Measurements from ENCODE around the gene GPLD1.

Gene GPLD1

GRCh38 chr6:24455061-24455460 is 34.3 kb downstream of the GPLD1 start:
- DNase-seq (ENCODE audit: low read depth in 2 of 2) = no peak

GRCh38 chr6:24454452-24454851 is 34.9 kb downstream of the GPLD1 start:
- no peak for DNase-seq (ENCODE audit: low read depth in 2 of 2)

- no peak for DNase-seq (ENCODE audit: low read depth in 2 of 2)
Observed at GRCh38 chr6:24453921-24454320, 35.5 kb downstream of the GPLD1 start.

- no peak for DNase-seq (ENCODE audit: low read depth in 2 of 2)
Observed at GRCh38 chr6:24451581-24452388, 37.6 kb downstream of the GPLD1 start.

- DNase-seq (ENCODE audit: low read depth in 2 of 2) = no peak
Observed at GRCh38 chr6:24448828-24449525, 40.4 kb downstream of the GPLD1 start.

GRCh38 chr6:24448396-24448795 is 41.0 kb downstream of the GPLD1 start:
- no peak for DNase-seq (ENCODE audit: low read depth in 2 of 2)

GRCh38 chr6:24446670-24447069 is 42.7 kb downstream of the GPLD1 start:
- no peak for DNase-seq (ENCODE audit: low read depth in 2 of 2)

- DNase-seq (ENCODE audit: low read depth in 2 of 2) = no peak
Observed at GRCh38 chr6:24445704-24446103, 43.7 kb downstream of the GPLD1 start.

- no peak for DNase-seq (ENCODE audit: low read depth in 2 of 2)
Observed at GRCh38 chr6:24444588-24444987, 44.8 kb downstream of the GPLD1 start.

GRCh38 chr6:24441599-24441904 is 47.8 kb downstream of the GPLD1 start:
- no peak for DNase-seq (ENCODE audit: low read depth in 2 of 2)

GRCh38 chr6:24440897-24441598 is 48.3 kb downstream of the GPLD1 start:
- no peak for DNase-seq (ENCODE audit: low read depth in 2 of 2)

- no peak for DNase-seq (ENCODE audit: low read depth in 2 of 2)
Observed at GRCh38 chr6:24439858-24440539, 49.4 kb downstream of the GPLD1 start.

GRCh38 chr6:24436979-24437378 is 52.4 kb downstream of the GPLD1 start:
- no peak for DNase-seq (ENCODE audit: low read depth in 2 of 2)

GRCh38 chr6:24432611-24433010 is 56.8 kb downstream of the GPLD1 start:
- DNase-seq (ENCODE audit: low read depth in 2 of 2) = no peak

- no peak for DNase-seq (ENCODE audit: low read depth in 2 of 2)
Observed at GRCh38 chr6:24431045-24431451, 58.3 kb downstream of the GPLD1 start.

- DNase-seq (ENCODE audit: low read depth in 2 of 2) = no peak
Observed at GRCh38 chr6:24430086-24430485, 59.3 kb downstream of the GPLD1 start.

- no peak for DNase-seq (ENCODE audit: low read depth in 2 of 2)
Observed at GRCh38 chr6:24429146-24429545, 60.2 kb downstream of the GPLD1 start.

- no peak for DNase-seq (ENCODE audit: low read depth in 2 of 2)
Observed at GRCh38 chr6:24428615-24429014, 60.8 kb downstream of the GPLD1 start.

GRCh38 chr6:24426729-24427446 is 62.5 kb downstream of the GPLD1 start:
- no peak for DNase-seq (ENCODE audit: low read depth in 2 of 2)

GRCh38 chr6:24425091-24425490 is 64.3 kb downstream of the GPLD1 start:
- DNase-seq (ENCODE audit: low read depth in 2 of 2) = no peak

- no peak for DNase-seq (ENCODE audit: low read depth in 2 of 2)
Observed at GRCh38 chr6:24419526-24419925, 69.9 kb downstream of the GPLD1 start.

- DNase-seq (ENCODE audit: low read depth in 2 of 2) = no peak
Observed at GRCh38 chr6:24415753-24416152, 73.6 kb downstream of the GPLD1 start.

Measured in stimulated activated CD8-positive, alpha-beta memory T cell treated with anti-CD3 and anti-CD28 coated beads, Interleukin-2, amount 100 ng/mL, for 48 hours (primary cell).